Chondrocyte (in vitro differentiated cells): Measurements from ENCODE around the gene PNKP. TPM values are rescaled to one million over a fixed set of nuclear protein-coding genes. Genes with fewer than 3 reads are reported as not detected.

Source experiments
- DNase-seq: peaks from one replicate; pipeline ENCODE4 v3.0.0; 2021; ENCODE audit warnings: mixed read lengths, low spot score
- H3K27ac Mint-ChIP-seq: one replicate; pipeline ENCODE4 v1.8.0; 2021; ENCODE audit warnings: mild to moderate bottlenecking, moderate library complexity, mixed read lengths; ENCODE audit not compliant: unreplicated experiment
- H3K27me3 Mint-ChIP-seq: 2 replicates; pipeline ENCODE4 v1.8.0; 2021; ENCODE audit warnings: low read depth, mixed read lengths
- H3K36me3 Mint-ChIP-seq: 2 replicates; pipeline ENCODE4 v1.8.0; 2021; ENCODE audit warnings: low read depth, mixed read lengths
- H3K4me1 Mint-ChIP-seq: 2 replicates; pipeline ENCODE4 v1.8.0; 2021; ENCODE audit warnings: low read depth, mild to moderate bottlenecking, mixed read lengths
- H3K4me3 Mint-ChIP-seq: one replicate; pipeline ENCODE4 v1.8.0; 2021; ENCODE audit warnings: mild to moderate bottlenecking, moderate library complexity, mixed read lengths; ENCODE audit not compliant: unreplicated experiment
- H3K9me3 Mint-ChIP-seq: 2 replicates; pipeline ENCODE4 v1.8.0; 2021; ENCODE audit warnings: low read depth, mixed read lengths
- CTCF ChIP-seq: fragments of 200-600 bp; sonication (generic); IDR thresholded peaks from 2 replicates; pipeline ENCODE4 v1.5.0; 2021; ENCODE audit warnings: antibody characterized with exemption, mild to moderate bottlenecking, moderate library complexity
- total RNA-seq: library from RNA; stranded (reverse); gene quantifications from 3 replicates; pipeline ENCODE4 v1.2.1, GENCODE V29; 2021

PNKP gene
- total RNA-seq, 1 donor from 2014 or later = 52.4 TPM

GRCh38 chr19:49880162-49880869, 12.9 kb upstream of the PNKP start:
- H3K9me3 Mint-ChIP-seq = no peaks in the 10 kb centered on the region
- no peaks in the 10 kb centered on the region for H3K27me3 Mint-ChIP-seq
- H3K36me3 Mint-ChIP-seq = peaks cover 30% of the 10 kb centered on the region
- no peak overlapping the region for H3K4me3 Mint-ChIP-seq
- no peak overlapping the region for H3K27ac Mint-ChIP-seq
- peak; percentile 72 for DNase-seq
- peaks cover 20% of the 10 kb centered on the region for H3K4me1 Mint-ChIP-seq
- no peak for TF ChIP-seq CTCF

- no peaks in the 10 kb centered on the region for H3K9me3 Mint-ChIP-seq
- DNase-seq = peak; percentile 62
- peaks cover 24% of the 10 kb centered on the region for H3K36me3 Mint-ChIP-seq
- H3K4me1 Mint-ChIP-seq = peaks cover 27% of the 10 kb centered on the region
- TF ChIP-seq CTCF = no peak
- H3K4me3 Mint-ChIP-seq = no peak overlapping the region
- H3K27me3 Mint-ChIP-seq = no peaks in the 10 kb centered on the region
- peak overlapping the region; percentile 61 for H3K27ac Mint-ChIP-seq
These were observed 12.0 kb upstream of the PNKP start for GRCh38 chr19:49879243-49879963.

- H3K27me3 Mint-ChIP-seq = no peaks in the 10 kb centered on the region
- H3K4me1 Mint-ChIP-seq = peaks cover 30% of the 10 kb centered on the region
- no peak for DNase-seq
- H3K36me3 Mint-ChIP-seq = peaks cover 21% of the 10 kb centered on the region
- H3K9me3 Mint-ChIP-seq = no peaks in the 10 kb centered on the region
- no peak overlapping the region for H3K4me3 Mint-ChIP-seq
- no peak for TF ChIP-seq CTCF
- H3K27ac Mint-ChIP-seq = no peak overlapping the region
These were observed 11.3 kb upstream of the PNKP start for GRCh38 chr19:49878744-49879070.

- H3K9me3 Mint-ChIP-seq = no peaks in the 10 kb centered on the region
- no peak overlapping the region for H3K4me3 Mint-ChIP-seq
- TF ChIP-seq CTCF = no peak
- peak; percentile 99 for DNase-seq
- H3K4me1 Mint-ChIP-seq = peaks cover 30% of the 10 kb centered on the region
- no peak overlapping the region for H3K27ac Mint-ChIP-seq
- H3K36me3 Mint-ChIP-seq = peaks cover 16% of the 10 kb centered on the region
- no peaks in the 10 kb centered on the region for H3K27me3 Mint-ChIP-seq
These were observed 10.7 kb upstream of the PNKP start for GRCh38 chr19:49877879-49878743.
